HG03066 (cell line): ENCODE measurements around the gene NAP1L2.
"Not testable (repeated sequence)": the region's sequence is repeated elsewhere in the genome, so short reads cannot be mapped to it uniquely, and the experiment has no call there.

Source experiments
- ATAC-seq: cut with Tn5 transposase; IDR thresholded peaks from one replicate; pipeline ENCODE4 v1.9.1; 2021; ENCODE audit warnings: low read depth; ENCODE audit not compliant: unreplicated experiment

The NAP1L2 gene, protein sequence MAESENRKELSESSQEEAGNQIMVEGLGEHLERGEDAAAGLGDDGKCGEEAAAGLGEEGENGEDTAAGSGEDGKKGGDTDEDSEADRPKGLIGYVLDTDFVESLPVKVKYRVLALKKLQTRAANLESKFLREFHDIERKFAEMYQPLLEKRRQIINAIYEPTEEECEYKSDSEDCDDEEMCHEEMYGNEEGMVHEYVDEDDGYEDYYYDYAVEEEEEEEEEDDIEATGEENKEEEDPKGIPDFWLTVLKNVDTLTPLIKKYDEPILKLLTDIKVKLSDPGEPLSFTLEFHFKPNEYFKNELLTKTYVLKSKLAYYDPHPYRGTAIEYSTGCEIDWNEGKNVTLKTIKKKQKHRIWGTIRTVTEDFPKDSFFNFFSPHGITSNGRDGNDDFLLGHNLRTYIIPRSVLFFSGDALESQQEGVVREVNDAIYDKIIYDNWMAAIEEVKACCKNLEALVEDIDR

GRCh38 chrX:73214426-73215094 is at the start of gene NAP1L2:
NAP1L2 (minus strand) TSS chrX:73214851; CDS start chrX:73214492, 359 bp downstream.
- peak; percentile 96 for ATAC-seq

GRCh38 chrX:73262991-73263390 is 48.3 kb upstream of the NAP1L2 start:
- no peak for ATAC-seq

DNA sequence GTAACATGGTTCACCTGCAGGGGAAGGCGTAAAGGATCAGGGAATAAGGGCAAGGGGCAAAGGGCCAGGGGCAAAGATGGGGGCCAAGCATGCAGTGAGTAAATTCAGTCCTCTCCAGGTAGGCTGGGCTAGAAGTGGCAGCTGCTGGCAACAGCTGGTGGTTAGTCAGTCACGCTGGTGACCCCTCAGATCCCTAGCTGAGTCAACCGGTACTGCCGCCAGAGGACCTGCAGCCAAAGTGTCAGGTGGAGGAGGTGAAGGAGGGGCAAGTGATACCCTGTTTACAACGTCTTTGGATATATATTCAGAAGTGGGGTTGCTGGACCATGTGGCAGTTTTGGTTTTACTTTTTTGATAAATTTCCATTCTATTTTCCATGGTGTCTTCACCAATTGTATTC is 24.6 kb upstream of the NAP1L2 start:
- ATAC-seq = no peak

GRCh38 chrX:73217621-73218020 is 3.0 kb upstream of the NAP1L2 start:
- no peak for ATAC-seq

- ATAC-seq = no peak
Observed at GRCh38 chrX:73215246-73215645, 595 bp upstream of the NAP1L2 start.

DNA sequence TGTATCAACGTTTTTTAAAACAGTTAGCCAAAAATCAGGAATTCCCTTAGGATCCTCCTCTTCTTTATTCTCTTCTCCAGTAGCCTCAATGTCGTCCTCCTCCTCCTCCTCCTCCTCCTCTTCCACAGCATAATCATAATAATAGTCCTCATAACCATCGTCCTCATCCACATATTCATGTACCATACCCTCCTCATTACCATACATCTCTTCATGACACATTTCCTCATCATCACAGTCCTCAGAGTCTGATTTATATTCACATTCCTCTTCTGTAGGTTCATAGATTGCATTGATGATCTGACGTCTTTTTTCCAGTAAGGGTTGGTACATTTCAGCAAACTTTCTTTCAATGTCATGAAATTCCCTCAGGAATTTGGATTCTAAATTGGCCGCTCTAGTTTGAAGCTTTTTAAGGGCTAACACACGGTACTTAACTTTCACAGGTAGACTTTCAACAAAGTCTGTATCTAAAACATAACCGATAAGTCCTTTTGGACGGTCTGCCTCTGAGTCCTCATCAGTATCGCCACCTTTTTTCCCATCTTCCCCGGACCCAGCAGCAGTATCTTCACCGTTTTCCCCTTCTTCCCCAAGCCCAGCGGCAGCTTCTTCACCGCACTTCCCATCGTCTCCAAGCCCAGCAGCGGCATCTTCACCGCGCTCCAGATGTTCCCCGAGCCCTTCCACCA is 771 bp downstream of the NAP1L2 start:
- ATAC-seq = no peak

DNA sequence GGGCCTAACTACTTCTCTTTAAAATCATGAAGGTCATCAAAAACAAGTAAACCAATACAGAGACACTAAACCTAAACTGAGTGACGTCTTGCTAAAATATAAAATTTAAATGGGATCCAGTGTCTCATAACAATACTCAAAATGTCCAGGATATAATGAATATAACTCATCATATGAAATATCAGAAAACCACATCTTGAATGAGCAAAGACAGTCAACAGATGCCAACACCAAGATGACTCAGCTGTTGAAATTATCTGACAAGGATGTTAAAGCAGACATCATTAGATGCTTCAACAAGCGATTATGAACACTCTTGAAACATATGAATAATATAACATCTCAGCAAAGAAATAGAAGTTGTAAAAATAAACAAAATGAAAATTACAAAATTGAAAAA is 8.3 kb downstream of the NAP1L2 start:
- ATAC-seq = no peak

GRCh38 chrX:73182502-73183114 is 32.0 kb downstream of the NAP1L2 start:
- ATAC-seq = no peak

DNA sequence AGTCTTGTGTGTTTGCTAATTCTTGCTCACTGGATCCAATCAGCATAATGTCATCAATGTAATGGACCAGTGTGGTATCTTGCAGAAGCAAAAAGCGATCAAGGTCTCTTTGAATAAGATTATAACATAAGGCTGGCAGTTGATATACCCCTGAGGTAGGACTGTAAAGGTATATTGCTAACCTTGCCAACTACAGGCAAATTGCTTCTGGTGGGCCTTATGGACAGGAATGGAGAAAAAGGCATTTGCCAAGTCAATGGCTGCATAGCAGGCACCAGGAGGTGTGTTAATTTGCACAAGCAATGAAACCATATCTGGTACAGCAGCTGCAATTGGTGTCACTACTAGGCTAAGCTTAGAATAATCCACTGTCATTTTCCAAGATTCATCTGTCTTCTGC is 45.7 kb downstream of the NAP1L2 start:
- ATAC-seq = not testable (repeated sequence)
